Thyroid gland (tissue), 4 donors: ENCODE results near the gene DDIT3.

Experiments used
- POLR2A ChIP-seq, 2 donors: fragments of 450-650 bp; IDR thresholded peaks; one replicate each; pipeline ENCODE4 v1.6.1; 2017; ENCODE audit warnings: antibody characterized with exemption in 2 of 2, mild to moderate bottlenecking in 2 of 2, moderate library complexity in 1 of 2
- TF ChIP-seq, protein P1 (sequence below), 6 experiments: fragments of 200-600 bp in 3 of 6; fragments of 450-650 bp in 3 of 6; sonication (generic) in 3 of 6; IDR thresholded peaks; one replicate each; pipeline ENCODE4 v1.5.1; 2016 to 2019; ENCODE audit warnings: antibody characterized with exemption in 6 of 6, mild to moderate bottlenecking in 2 of 6, inconsistent platforms in 1 of 6, moderate library complexity in 1 of 6

DNA sequence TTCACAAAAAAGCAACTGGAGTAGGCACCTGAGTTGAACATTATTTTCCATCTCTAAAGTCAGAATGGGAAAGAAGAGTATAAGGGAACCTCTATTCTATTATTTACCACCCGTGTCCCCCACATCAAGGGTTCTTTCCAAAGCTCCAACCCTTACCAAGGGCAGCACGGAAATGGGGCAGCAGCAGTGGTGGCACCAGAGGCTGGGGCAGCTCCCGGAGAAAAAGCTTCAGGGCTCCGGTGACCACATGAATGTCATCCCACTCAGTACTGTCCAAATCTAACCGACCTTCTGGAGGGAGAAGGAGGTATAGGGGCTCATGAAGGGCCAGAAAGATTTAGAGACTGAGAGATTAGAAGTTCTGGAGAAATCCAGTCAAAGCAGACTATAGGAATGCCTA lies 46.4 kb downstream of the DDIT3 start:
- no peak for TF ChIP-seq POLR2A (IDR thresholded peaks at IDR 0.05)
- TF ChIP-seq, protein P1, sequence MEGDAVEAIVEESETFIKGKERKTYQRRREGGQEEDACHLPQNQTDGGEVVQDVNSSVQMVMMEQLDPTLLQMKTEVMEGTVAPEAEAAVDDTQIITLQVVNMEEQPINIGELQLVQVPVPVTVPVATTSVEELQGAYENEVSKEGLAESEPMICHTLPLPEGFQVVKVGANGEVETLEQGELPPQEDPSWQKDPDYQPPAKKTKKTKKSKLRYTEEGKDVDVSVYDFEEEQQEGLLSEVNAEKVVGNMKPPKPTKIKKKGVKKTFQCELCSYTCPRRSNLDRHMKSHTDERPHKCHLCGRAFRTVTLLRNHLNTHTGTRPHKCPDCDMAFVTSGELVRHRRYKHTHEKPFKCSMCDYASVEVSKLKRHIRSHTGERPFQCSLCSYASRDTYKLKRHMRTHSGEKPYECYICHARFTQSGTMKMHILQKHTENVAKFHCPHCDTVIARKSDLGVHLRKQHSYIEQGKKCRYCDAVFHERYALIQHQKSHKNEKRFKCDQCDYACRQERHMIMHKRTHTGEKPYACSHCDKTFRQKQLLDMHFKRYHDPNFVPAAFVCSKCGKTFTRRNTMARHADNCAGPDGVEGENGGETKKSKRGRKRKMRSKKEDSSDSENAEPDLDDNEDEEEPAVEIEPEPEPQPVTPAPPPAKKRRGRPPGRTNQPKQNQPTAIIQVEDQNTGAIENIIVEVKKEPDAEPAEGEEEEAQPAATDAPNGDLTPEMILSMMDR (IDR thresholded peaks at IDR 0.05): no peak
